HepG2 (cell line): Measurements from ENCODE around the gene TOM1L2. TPM values are rescaled to one million over a fixed set of nuclear protein-coding genes. Genes with fewer than 3 reads are reported as not detected.

Experiments
- ATAC-seq: fragments of 200-7000 bp; cut with Tn5 transposase; 3 replicates; pipeline ENCODE4 v1.9.1; 2020; ENCODE audit warnings: mild to moderate bottlenecking, moderate library complexity
- BruUV-seq: library from RNA; stranded (reverse); fragments of 400-500 nt; replicated peaks from 2 replicates; lab custom pipeline; 2021; lab: Mats Ljungman, UMichigan
- CTCF ChIA-PET: fragments of 300-600 bp; formaldehyde crosslinking; extraction: SDS; loops from one replicate; lab custom pipeline; 2021; ENCODE audit warnings: low total read pairs, inconsistent platforms, low intra/inter-chr PET ratio; lab: Yijun Ruan, JAX
- POLR2A ChIA-PET: fragments of 350-600 bp; sonication (Branson Sonifier 250); formaldehyde crosslinking; loops from one replicate; lab custom pipeline; 2020; ENCODE audit warnings: antibody characterized with exemption, inconsistent platforms; lab: Yijun Ruan, JAX
- DNase-seq: peaks from one replicate; pipeline ENCODE4 v3.0.0-alpha.2; 2015; ENCODE audit warnings: low spot score
- FAIRE-seq: peaks from 3 replicates; lab custom pipeline; 2011; peaks lifted over from hg19 to GRCh38; lab: Jason Lieb, UNC
- H2AFZ ChIP-seq: one replicate; pipeline ENCODE4 v1.6.1; 2011; ENCODE audit warnings: low read length, inconsistent platforms
- H3K27ac ChIP-seq: fragments of 300-600 bp; 3 replicates; pipeline ENCODE4 v1.8.0; 2011; ENCODE audit warnings: mixed run types, mild to moderate bottlenecking, mixed read lengths, low read length, inconsistent platforms; ENCODE audit not compliant: insufficient read depth; ENCODE audit errors: extremely low read length
- H3K27me3 ChIP-seq, 2 experiments: fragments of 200-600 bp in 1 of 2; 2 replicates in 1 of 2; 3 replicates in 1 of 2; pipeline versions ENCODE4 v1.6.0 to v1.8.0; 2011; ENCODE audit warnings: low read length in 2 of 2, mild to moderate bottlenecking in 2 of 2, moderate library complexity in 2 of 2, inconsistent platforms in 1 of 2; ENCODE audit not compliant: insufficient read depth in 2 of 2, control insufficient read depth in 1 of 2
- H3K36me3 ChIP-seq, 2 experiments: fragments of 200-600 bp in 1 of 2; replicated peaks in 1 of 2; 2 replicates in 1 of 2; 3 replicates in 1 of 2; pipeline versions ENCODE4 v1.5.1 to v1.8.0; 2011; ENCODE audit warnings: low read length in 2 of 2, inconsistent platforms in 1 of 2; ENCODE audit not compliant: insufficient read depth in 2 of 2, control insufficient read depth in 1 of 2
- H3K4me1 ChIP-seq: 2 replicates; pipeline ENCODE4 v1.5.1; 2012; ENCODE audit warnings: low read length, inconsistent platforms; ENCODE audit not compliant: insufficient read depth
- H3K4me2 ChIP-seq: 2 replicates; pipeline ENCODE4 v1.6.0; 2011; ENCODE audit warnings: low read depth, low read length, inconsistent platforms
- H3K4me3 ChIP-seq, 3 experiments: fragments of 200-600 bp in 1 of 3; sonication (generic), shearing (Covaris generic) in 1 of 3; replicated peaks in 1 of 3; 2 replicates each; pipeline ENCODE4 v1.5.1; 2011 to 2016; ENCODE audit warnings: low read length in 3 of 3, inconsistent platforms in 2 of 3, low read depth in 2 of 3, mild to moderate bottlenecking in 2 of 3, control low read depth in 1 of 3, mixed read lengths in 1 of 3; ENCODE audit not compliant: insufficient read depth in 1 of 3
- H3K79me2 ChIP-seq: one replicate; pipeline ENCODE4 v1.6.1; 2011; ENCODE audit warnings: low read length, inconsistent platforms; ENCODE audit not compliant: insufficient read depth
- H3K9ac ChIP-seq: 2 replicates; pipeline ENCODE4 v1.6.0; 2011; ENCODE audit warnings: mild to moderate bottlenecking, low read depth, low read length, inconsistent platforms; ENCODE audit not compliant: insufficient read depth
- H3K9me3 ChIP-seq: 2 replicates; pipeline ENCODE4 v1.5.1; 2012; ENCODE audit warnings: mild to moderate bottlenecking, low read length
- H4K20me1 ChIP-seq: 2 replicates; pipeline ENCODE4 v1.6.0; 2011; ENCODE audit warnings: inconsistent platforms, mild to moderate bottlenecking, low read length, moderate library complexity; ENCODE audit not compliant: insufficient read depth
- MBD4 ChIP-seq: IDR thresholded peaks from 2 replicates; pipeline ENCODE4 v1.6.1; 2012; ENCODE audit warnings: low read length, inconsistent platforms, borderline replicate concordance
- POGZ ChIP-seq: sonication (generic); formaldehyde crosslinking; IDR thresholded peaks from 2 replicates; pipeline ENCODE4 v1.4.0; 2020; ENCODE audit warnings: mild to moderate bottlenecking, missing genetic modification reagents
- RFX1 ChIP-seq: fragments of 450-650 bp; IDR thresholded peaks from 2 replicates; pipeline ENCODE4 v1.6.1; 2017
- SMYD3 ChIP-seq: sonication (generic); formaldehyde crosslinking; IDR thresholded peaks from 2 replicates; pipeline ENCODE4 v1.8.1; 2023; ENCODE audit warnings: mild to moderate bottlenecking, missing genetic modification reagents
- ZBTB25 ChIP-seq: IDR thresholded peaks from 2 replicates; pipeline ENCODE4 v1.6.1; 2018; ENCODE audit warnings: missing genetic modification reagents
- ZBTB8A ChIP-seq: sonication (generic); formaldehyde crosslinking; IDR thresholded peaks from 2 replicates; pipeline ENCODE4 v1.4.0; 2020; ENCODE audit warnings: mild to moderate bottlenecking, low read depth, missing genetic modification reagents, borderline replicate concordance
- ZMYM4 ChIP-seq: sonication (generic); formaldehyde crosslinking; IDR thresholded peaks from 2 replicates; pipeline ENCODE4 v1.8.1; 2023; ENCODE audit warnings: mild to moderate bottlenecking, missing genetic modification reagents
- ZNF33B ChIP-seq: sonication (generic); formaldehyde crosslinking; IDR thresholded peaks from 2 replicates; pipeline ENCODE4 v1.5.1; 2020; ENCODE audit warnings: mild to moderate bottlenecking, missing genetic modification reagents
- ZNF766 ChIP-seq: sonication (generic); formaldehyde crosslinking; IDR thresholded peaks from 2 replicates; pipeline ENCODE4 v1.5.0; 2020; ENCODE audit warnings: missing genetic modification reagents, borderline replicate concordance
- WGBS: methylation state at CpG from one replicate; pipeline ENCODE4 v1.1.6; 2017; ENCODE audit warnings: low lambda C conversion rate; 5-methylcytosine and 5-hydroxymethylcytosine counted together
- in situ Hi-C: cut with HindIII; loops from 2 replicates; pipeline ENCODE4 v1.10.0; 2017; ENCODE audit warnings: low pct_unique_long_range_greater_than_20kb; ENCODE audit not compliant: extremely low pct_ligation_motif_present
- intact Hi-C: fragments of 100-400 bp; cut with micrococcal nuclease; formaldehyde crosslinking; loops from one replicate; pipeline ENCODE4 v1.10.0; 2022; ENCODE audit not compliant: unreplicated experiment
- polyA plus RNA-seq, 8 experiments: library from polyadenylated mRNA; depleted of rRNA in 3 of 8; stranded (reverse) in 7 of 8; unstranded in 1 of 8; fragments of >200 nt; fragmentation: Illumina TruSeq in 4 of 8; extraction: Trizol in 4 of 8; gene quantifications; 2 replicates each; pipeline versions ENCODE4 v1.2.1 to v1.2.3, GENCODE V29; 2011 to 2016; ENCODE audit warnings: low read depth in 4 of 8, missing spikeins in 1 of 8, mixed read lengths in 1 of 8; ENCODE audit not compliant: insufficient read depth in 1 of 8
- total RNA-seq, 5 experiments: library from RNA; depleted of rRNA; stranded (reverse); fragments of >200 nt; fragmentation: Illumina TruSeq; extraction: Trizol; gene quantifications; 2 replicates each; pipeline ENCODE4 v1.2.3, GENCODE V29; 2016; ENCODE audit warnings: low read depth in 1 of 5

The TOM1L2 gene
- total and polyA plus RNA-seq, 2 of the 13 experiments (the other 11 are each of a cell fraction or from before 2014, with no cell fraction given), result 4.7 to 7.4 TPM

GRCh38 chr17:17822616-17823015, 149.6 kb downstream of the TOM1L2 start:
- peak overlapping the region in 2 of 3 experiments; percentile 29 to 69; a peak in 3 of 6 replicates for H3K4me3 ChIP-seq
- intact Hi-C loops, result no loop called here
- in situ Hi-C loops, result no loop called here
- FAIRE-seq (no peak), ATAC-seq (no peak), DNase-seq (no peak)
- H2AFZ ChIP-seq, result no peak overlapping the region
- H3K9ac ChIP-seq, result peak overlapping the region; percentile 48
- ChIA-PET CTCF (no interaction called here), POLR2A (interaction anchor here (1.5 to 8.6 kb wide), 2 partner anchors 8 to 15 kb away, joined by 3 to 69 read pairs; partner anchors contain the start of gene SREBF1)
- H3K36me3 ChIP-seq, result peaks cover 39 to 63% of the 10 kb centered on the region in 2 experiments
- 0 out of 2 replicates have a peak, but pooled peaks have one; percentile 3 for TF ChIP-seq ZNF33B (CRISPR knock-in tag)
- TF ChIP-seq ZNF766, result 0 out of 2 replicates have a peak, but pooled peaks have one; percentile 18
- TF ChIP-seq POGZ (CRISPR knock-in tag), result no peak
- no peak for TF ChIP-seq SMYD3 (CRISPR knock-in tag)
- no peak for TF ChIP-seq ZBTB8A (CRISPR knock-in tag)
- no peak for TF ChIP-seq RFX1
- TF ChIP-seq ZBTB25 (CRISPR knock-in tag), result no peak
- 0 out of 2 replicates have a peak, but pooled peaks have one; percentile 21 for TF ChIP-seq ZMYM4
- no peak for TF ChIP-seq MBD4
- peaks cover 68% of the 10 kb centered on the region for H3K79me2 ChIP-seq
- H3K4me2 ChIP-seq, result peak overlapping the region; percentile 76
- H3K27ac ChIP-seq, result peak overlapping the region; percentile 53
- no peaks in the 10 kb centered on the region for H3K27me3 ChIP-seq
- peaks cover 92% of the 10 kb centered on the region for H3K4me1 ChIP-seq
- no TSS peak for BruUV-seq
- H3K9me3 ChIP-seq, result no peaks in the 10 kb centered on the region
- whole genome bisulfite sequencing, result 85% methylated on average over 2 of the region's 3 CpGs
- peaks cover 67% of the 10 kb centered on the region for H4K20me1 ChIP-seq
